Bone marrow (tissue), 2 donors: Measurements from ENCODE around the gene VAPB.

Source experiments
- DNase-seq, 2 donors: peaks; one replicate each; lab custom pipeline; 2025; lab: John Stamatoyannopoulos, UW

The VAPB gene

DNA sequence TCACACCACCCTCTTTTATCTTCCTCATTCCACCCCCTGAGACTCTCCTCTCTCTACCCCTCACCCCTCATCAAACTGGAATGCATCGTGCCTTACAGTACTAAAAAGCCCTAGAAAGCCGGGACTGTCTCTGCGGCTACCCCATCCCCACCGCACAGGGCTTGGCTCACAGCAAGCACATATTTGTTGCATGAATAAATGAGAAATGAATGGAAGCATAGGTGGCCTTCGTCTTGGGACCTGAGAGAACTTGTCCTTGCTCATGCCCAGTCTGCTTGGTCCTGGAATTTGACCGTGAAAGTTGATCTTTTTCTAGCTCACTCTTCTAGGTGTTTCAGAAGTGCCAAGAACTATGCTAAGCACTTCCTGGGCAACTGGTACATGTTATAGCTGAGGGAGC lies 72.9 kb downstream of the VAPB start:
- DNase-seq = no peak

DNA sequence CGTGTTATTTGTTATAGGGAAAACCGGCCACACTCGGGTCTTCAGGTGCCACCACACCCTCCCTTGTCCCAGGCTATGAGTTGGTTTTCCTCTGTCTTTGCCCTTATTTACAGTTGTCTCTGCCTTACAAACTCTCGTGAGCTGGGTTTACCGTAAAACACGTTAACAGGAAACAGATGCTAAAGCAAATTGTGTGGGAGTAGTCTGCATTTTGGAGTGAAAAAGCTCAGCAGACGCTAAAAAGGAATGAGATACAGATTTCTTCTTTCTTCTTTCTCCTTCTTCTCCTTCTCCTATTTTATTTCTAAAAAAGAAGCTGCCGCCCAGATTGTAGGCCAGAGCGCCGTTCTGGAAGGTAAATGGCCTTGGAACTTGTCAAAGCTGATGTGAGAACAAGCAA lies 74.2 kb downstream of the VAPB start:
- DNase-seq = no peak

DNA sequence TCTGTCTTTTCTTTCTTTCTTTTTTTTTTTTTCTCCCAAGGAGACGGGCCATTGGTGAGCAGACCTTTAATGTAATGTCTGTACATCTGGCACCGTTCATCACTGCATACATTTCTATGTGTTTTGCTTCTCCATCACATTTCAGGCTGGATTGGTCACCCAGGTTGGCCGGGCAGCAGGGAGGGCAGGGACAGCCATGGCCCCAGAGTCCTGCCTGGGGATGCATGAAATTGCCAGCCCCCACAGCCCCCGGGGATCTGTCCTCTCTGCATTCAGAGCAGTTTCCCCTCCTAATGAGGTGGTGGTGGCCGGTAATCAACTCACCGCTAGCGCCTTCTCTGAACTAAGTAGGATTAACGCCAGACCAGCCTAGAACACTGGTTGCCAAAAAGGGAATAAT lies 75.8 kb downstream of the VAPB start:
- DNase-seq = no peak

DNA sequence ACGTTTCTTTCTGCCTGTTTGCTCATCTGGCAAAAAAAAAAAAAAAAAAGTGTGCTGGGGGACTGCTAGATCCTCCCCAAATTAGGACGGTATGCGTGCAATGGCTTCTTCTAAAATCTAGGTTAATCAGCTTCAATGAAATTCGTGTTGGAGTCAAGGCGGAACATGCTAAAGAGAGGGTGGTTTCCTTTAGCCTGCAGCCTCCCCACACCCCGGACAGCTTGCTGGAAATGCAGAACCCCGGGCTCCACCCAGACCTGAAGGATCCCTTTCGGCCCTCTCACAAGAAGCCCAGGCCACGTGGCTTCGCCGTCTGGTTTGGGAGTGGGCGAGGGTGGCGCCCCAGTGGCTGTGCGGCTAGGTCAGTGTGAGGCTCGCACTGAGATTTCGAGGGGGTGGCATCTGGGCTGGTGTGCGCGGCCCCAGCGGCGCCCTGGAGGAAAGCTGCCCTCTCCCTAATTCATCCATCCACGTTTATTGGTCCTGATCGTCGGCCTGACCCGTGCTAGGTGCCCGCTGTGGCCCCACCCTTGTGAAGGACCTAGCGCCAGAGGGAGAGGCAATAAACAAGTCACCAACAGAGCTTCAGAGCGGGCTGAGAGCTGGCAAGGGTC lies 77.2 kb downstream of the VAPB start:
- no peak for DNase-seq

DNA sequence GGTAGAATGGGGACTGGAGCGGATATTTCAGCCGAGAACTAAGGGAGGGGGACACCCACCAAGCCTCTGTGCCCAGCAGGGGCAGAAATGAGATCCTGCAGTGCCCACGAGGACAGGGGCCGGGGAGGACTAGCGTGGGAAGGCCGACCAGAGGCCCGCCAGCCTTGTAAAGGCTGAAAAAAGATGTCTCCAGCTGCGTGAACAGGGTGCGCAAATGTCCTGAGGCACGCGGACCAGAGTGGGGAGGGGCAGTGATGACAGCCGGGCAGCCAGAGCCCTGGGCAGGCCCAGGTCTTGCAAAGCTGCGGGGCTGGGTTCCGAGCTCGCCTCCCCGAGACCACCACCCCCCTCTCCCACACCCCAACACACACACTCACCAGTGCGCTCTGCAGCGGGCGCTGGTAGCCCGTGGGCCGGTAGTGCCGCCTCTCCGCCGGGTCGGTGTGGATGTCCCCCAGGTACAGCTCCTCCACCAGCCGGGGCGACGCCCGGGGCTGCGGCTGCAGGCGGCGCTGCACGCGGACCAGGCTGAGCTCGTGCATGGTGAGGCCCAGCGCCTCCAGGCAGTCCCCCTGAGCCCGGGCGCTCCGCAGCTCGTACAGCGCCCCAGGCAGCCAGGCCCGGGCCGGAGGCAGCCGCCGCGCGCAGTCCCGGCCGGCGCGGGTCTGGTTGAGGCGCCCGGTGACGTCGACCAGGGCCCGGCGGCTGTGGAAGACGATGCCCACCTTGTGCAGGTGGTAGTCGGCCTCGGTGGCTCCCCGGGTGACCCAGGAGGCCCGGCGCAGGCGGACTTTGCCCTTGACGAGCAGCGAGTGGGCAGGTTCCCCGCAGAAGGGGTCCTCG lies 77.9 kb downstream of the VAPB start:
- DNase-seq = no peak

DNA sequence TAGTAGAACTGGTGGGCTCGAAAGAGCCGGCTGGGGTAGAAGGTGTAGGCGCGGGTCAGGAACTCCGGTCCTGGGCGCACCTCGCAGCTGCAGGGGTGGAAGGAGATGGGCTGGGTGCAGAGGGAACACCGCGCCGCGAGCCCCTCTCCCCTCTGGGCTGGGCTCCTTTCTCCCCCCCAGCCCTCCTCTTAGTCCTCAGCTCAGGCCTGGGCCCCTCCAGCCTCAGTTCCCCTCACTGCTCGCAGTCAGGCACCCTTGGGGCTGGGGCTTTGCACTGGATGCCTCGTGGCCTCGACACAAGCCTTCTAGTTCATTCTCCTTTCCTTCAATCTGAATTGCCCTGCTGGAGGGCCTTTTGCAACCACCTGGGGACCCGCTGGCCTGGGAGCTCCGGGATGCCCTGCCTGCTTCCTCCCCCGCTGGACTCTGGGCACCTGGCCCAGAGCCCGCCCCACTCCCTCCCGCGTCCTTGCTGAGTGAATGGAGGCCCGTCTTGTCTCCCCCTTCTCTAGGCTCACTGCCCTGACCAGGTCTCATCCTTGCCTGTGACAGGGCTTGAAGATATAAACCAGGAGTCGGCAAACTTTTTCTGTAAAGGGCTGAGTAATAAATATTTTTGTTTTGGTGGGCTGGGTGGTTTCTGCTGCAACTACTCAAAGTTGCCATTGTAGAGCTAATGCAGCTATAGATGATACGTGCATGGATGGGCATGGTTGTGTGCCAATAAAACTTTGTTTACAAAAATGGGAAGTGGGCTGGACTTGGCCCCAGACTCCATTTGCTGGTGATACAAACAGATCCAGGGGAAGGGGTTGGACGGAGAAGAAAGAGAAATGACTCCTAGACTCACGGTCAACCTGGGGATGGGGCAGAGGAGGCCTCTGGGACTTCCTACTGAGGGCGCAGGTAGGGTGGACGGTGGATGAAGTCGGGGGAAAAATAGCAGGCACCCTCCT lies 78.8 kb downstream of the VAPB start:
- no peak for DNase-seq

DNA sequence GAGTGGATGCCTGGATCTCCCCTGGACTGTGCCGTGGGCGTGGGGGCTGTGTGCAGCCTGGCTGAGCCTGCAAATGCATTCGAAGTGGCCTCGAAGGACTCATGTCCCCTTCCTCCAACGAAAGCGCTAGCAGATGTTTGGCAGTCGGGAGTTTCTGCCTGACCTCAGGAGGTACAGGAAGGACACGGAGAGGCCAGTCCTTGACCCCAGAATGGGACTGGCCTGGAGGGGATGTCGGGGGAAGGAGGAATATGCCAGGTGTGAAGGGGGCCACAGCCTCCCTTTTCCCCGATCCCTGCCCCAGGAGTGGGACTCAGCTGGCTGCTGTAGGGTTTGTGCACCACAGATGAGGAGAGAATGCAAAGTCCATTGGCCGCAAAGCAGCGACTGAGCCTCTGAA lies 80.6 kb downstream of the VAPB start:
- DNase-seq = no peak

DNA sequence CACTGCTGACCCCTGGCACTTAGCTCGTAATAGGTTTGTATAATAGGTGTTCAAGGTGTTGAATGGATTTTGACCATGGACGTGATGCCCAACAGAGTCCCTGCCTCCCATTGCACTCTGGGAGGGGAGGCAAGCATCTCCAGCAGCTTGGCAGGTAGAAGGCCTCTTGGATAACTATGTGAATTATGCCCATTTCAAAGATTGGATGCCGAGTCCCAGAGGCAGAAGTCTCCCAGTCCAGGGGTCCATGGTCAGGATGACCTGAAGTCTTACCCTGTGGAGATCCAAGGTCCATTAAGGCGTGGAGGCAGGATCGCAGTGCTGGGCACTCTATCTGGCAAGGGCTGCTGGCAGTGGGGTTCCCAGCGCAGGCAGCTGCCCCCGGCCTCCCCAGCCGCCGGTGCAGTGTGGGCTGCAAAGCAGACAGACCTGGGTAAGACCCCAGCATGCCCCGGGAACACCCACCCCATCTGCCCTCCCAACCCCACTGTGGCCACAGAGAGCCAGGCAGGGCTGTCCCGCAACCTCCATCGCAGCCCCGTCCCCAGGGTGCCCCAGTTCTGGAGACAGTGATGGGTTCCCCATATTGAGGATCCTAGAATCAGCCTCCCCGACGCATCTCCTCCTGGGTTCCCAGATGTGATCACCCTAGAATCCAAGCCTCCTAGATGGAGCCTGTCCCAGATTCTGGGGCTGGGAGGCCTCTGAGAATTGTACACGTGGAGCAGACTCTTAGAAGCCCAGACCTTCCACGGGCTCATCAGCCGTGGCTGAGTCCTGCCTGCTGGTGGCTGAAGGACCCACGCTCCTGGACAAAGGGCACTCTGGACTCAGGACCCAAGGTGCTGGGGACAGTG lies 81.5 kb downstream of the VAPB start:
- DNase-seq = no peak

DNA sequence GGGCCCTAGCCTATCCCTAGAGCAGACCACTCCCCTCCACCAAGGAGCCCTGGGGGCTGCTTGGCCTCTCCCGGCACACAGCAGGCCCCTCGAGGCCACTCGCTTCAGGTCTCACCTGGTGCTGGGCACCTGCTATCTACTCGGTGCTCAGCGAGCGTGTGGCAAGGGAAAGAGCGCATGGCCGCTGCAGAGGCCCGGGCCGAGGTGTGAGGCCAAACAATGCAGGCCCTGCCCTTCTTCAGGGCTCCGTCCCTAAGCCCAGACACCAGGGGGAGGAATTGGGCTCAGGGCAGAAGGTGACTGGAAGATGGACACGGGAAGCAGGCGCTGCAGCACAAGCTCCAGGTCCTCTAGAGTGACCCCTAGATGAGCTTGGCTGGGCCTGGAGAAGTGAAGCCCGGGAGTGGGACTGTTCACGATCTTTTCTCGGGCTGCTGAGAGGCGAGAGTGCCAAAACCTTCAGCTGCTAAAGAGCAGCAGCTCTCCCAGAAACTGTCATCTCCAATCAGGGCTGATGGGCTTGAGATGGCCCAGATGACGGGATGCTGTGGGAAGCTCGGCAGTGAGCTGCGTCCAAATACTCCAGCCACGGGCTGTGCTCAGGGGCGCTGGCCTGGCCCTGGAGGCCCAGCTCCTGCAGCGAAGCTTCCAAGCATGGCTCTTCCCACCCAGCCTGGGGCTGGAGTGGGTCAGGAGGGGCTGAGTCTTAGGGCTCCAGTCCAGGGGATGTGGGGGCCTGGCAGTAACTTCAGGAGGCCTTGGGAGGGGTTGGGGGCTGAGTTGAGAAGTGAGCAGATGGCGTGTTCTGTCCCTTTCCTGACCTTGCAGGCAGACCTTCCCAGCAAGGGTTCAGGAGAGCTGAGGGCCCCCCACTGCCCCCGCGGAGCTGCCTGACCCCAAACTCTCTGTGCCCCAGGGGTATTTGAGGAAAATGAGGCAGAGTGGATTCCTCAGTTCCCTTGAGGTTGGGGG lies 82.5 kb downstream of the VAPB start:
- DNase-seq = no peak

DNA sequence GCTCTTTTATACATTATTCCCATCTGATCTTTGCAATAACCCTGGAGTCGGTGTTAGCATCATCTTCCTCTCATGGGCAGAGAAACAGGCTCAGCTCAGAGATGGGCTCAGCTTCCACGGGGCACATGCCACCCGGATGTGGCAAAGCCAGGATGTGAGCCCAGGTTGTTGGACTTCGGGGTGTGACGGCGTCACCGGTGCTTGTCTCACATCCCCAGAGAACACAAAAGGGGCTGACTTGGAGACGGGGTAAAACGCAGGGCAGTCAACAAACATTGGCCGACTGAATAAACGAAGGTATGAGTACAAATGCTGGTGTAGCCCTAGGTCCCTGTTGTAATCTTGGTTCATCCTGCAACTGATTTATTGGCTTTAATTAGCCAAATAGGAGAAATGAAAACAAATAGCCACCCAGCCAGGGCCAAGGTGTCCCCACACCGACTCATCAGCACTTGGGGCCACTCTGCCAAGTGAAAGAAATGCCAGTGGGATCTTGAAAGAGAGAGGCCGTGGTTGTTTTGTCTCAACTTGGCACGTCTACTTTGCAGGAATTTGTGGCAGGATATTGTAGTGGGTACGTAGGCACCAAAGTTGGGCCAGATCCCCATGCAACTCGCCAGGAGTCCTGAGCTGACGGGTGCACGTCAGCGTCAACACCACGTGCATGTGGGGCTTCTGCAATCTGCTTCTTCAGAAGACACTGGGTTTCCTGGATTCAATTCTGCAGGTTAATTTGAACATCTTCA lies 83.4 kb downstream of the VAPB start:
- no peak for DNase-seq

DNA sequence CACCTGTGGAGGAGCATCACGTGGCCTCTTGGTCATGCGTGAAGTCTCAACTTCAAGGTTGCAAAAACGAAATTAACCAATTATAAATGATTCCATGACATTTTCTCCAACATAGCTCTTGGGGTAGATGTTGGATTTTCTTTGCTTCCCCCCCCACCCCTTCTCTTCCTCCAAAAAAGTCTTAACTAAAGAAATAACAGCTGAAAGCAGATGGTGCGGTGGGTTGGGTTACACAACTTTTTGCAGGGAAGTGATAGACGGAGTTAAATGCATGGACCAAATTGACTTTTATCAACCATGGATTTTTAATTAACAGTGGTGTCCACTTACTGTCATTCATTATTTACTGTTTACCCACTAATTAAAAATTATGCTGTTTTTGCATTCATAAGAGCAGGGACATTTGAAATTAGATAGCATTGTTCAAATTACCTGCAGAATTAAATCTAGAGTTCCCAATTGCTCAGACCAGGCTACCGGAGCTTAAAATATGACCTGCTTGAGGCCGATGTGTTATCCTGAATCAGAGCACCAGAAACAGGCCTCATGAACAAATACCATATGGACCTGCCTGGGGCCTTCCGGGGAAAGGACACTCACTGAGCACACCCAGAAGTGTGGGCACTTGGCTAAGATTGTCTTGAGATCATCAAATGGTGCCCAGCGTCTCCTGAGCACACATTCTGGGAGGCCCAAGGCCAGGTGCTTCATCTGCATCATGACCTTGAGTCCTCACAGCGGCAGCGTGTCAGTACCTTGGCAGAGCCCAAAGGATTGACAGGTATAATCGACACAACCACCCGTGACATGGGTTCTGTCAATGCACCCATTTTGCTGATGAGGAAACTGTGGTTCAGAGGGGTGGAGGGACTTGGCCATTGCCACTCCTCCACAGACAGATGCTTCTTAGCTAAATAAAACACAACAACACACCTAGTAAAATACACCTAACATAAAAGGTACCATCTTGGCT lies 84.7 kb downstream of the VAPB start:
- no peak for DNase-seq

DNA sequence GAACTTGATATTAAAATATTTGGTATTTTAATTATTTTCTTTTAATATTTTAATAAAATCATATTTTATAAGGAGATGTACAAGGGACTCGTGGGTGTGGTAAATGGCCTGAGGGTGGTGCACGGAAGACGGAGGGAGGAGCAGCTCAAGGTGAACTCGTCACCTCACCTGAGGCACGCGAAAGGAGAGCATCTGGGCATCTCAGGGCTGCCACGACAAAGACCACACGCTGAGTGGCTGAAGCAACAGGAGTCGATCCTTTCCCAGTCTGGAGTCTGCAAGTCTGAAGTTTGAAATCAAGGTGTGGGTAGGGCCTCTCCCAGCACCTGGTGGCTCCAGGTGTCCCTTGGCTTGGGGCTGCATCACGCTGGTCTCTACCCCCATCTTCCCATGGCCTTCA lies 86.4 kb downstream of the VAPB start:
- DNase-seq = no peak

DNA sequence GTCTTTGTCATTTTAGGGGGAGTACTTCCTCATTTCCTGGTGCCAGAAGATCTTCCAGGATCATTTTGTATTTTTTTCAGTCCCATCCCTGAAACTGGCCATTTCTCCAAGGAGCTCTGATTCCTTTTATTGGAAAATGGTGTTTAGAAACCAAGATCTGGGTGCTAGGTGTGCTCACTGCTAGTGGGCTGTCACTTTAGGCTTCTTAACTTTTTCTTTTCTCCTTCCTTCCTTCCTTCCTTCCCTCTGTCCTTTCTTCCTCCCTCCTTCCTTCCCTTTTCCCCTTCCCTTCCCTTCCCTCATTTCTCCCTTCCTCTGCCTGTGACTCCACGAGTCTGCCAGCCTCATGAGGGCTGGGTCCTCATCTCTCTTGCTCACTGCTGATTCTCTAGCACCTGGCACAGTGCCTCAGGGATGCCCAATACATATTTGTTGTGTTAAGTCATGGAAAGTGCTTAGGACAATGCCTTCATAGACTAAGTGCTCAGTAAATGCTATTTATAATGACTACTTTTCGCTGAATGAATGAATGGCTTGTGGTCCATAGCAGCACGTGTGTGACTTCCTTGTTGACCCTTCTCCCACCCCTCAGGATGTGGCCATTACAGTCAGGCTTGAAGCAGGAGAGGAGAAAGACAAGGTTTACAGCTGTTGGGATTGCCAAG lies 89.2 kb downstream of the VAPB start:
- no peak for DNase-seq

DNA sequence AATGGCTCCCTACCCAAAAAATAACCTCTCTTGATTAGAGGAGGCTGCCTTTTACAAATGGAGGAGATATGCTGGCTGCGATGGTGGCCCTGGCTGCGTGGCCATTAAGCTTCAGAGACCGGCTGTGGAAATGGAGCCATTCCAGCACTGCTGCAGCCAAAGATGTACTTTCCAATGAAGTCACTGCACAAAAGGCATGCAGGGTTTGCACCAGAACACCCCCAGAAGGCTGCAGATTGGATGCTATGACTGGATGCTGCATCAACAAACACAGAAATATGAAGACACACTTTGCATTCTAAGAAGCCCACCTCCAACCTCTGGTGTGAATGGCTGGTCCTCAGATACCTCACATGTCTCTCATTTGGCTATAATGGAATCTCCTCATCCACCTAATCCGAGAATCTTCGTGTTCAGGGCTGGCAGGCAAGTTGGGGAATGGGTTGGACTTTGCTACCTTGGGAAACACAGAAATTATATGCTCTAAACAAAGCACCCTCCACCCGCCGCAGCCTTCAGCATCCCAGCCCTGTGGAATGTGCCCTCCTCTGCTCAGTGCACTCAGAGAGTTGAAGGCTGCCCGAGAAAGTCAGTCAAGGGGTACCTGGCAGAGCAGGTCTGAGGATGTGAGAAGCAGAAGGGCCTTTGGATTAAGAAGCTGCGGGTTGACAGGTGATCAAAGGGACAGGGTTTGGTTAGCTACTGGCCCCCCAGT lies 90.9 kb downstream of the VAPB start:
- no peak for DNase-seq

DNA sequence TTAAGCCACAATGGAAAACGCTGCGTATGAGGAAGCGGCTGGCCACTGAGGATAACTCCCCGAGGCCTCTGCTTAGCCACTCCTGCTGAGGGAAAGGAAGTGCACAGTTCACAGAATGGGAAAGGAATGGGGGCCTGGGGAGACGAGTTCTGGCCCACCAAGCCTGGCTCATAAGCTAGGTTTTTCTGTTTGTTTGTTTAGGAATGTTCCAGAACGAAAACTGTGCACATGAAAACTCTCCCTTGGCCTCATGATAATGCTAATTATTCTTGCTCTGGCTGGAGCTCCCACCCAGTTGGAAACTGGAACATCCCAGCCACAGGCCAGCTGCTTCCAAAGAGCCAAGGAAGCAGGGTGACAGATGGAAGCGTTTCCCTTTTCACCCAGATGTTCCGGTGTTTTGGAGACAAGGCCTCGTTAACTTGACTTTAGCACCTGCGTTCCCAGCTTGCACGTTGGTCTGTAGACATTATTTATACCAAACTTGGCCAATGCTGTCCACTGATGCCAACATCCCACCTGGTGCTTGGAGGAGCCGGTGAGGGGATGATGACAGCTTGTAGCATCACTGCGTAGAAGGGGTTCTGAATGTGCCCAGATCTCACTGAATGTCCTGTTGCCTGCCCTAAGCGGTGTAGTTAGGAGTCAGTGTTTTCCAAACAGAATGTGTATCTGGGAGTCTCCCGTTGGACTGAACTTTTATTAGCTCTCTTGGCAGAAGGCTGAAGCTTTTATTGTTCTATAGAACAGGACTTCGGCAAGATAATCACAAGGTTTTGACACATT lies 91.7 kb downstream of the VAPB start:
- DNase-seq = no peak

DNA sequence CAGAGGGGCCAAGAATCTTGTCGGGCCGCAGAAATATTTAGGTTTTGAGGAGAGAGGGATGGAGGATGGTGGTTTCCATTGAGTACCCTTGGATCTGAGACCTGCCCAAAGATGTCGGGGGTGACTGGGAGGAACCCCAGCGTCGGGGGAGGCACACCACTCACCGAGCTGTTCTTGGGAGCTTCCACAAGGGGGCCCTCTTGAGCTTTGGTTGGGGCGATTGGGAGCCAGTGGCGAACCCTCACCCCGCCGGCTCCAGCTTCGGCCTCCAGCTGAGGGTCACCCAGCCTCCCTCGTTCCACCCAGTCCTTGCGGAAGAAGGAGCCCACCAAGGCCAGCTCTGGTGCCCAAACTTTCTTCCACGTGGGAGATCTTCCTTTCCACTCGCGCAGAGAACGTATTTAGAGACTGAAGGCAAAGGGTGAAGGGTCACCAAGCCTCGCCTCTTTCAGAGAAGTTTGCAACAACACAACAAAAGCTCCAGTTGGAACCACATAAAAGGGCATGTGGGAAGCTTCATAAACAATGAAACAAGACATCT lies 92.5 kb downstream of the VAPB start:
- no peak for DNase-seq
